RPMI8226 (cell line): Measurements from ENCODE around the gene LIG1.

Experiments used
- DNase-seq: peaks from one replicate; pipeline ENCODE4 v3.0.0-alpha.2; 2015

Gene LIG1

GRCh38 chr19:48069435-48069834 lies 100.7 kb downstream of the LIG1 start:
- no peak for DNase-seq
